Testis (tissue), 3 donors: ENCODE data around the gene GPR158. TPM values are rescaled to one million over a fixed set of nuclear protein-coding genes. Genes with fewer than 3 reads are reported as not detected.

ENCODE experiments used
- DNase-seq: peaks from one replicate; pipeline ENCODE4 v3.0.0-alpha.2; 2019
- H3K27ac ChIP-seq, 2 donors: fragments of 200-600 bp; sonication (generic); one replicate each; pipeline ENCODE4 v1.5.1; 2019
- H3K27me3 ChIP-seq: fragments of 200-600 bp; sonication (generic); one replicate; pipeline ENCODE4 v1.5.1; 2019
- H3K36me3 ChIP-seq: fragments of 200-600 bp; sonication (generic); one replicate; pipeline ENCODE4 v1.5.1; 2017; ENCODE audit warnings: low read depth; ENCODE audit errors: missing control alignments
- H3K4me1 ChIP-seq: fragments of 200-600 bp; sonication (generic); one replicate; pipeline ENCODE4 v1.5.1; 2019
- H3K4me3 ChIP-seq, 2 donors: fragments of 200-600 bp; sonication (generic); one replicate each; pipeline ENCODE4 v1.5.1; 2017 to 2019
- H3K9me3 ChIP-seq: fragments of 200-600 bp; sonication (generic); one replicate; pipeline ENCODE4 v1.5.1; 2017
- POLR2A ChIP-seq: fragments of 450-650 bp; IDR thresholded peaks from one replicate; pipeline ENCODE4 v1.6.1; 2017; ENCODE audit warnings: antibody characterized with exemption, mild to moderate bottlenecking, moderate library complexity
- WGBS, 2 donors: methylation state at CpG; one replicate each; pipeline ENCODE4 v1.1.5; 2018; 5-methylcytosine and 5-hydroxymethylcytosine counted together
- intact Hi-C: fragments of 100-400 bp; cut with DNase I; formaldehyde crosslinking; loops from one replicate; pipeline ENCODE4 v1.15.1; 2023; ENCODE audit warnings: low total_unique reads
- polyA plus RNA-seq: library from polyadenylated mRNA; stranded (reverse); fragments of 350-450 nt; fragmentation: Illumina TruSeq; extraction: RNeasy Lipid Tissue Mini Kit (QIAGEN cat#74804); gene quantifications from one replicate; pipeline ENCODE4 v1.2.3, GENCODE V29; 2014; ENCODE audit warnings: low read depth, low replicate concordance; ENCODE audit not compliant: insufficient read depth
- total RNA-seq, 2 donors: library from RNA; depleted of rRNA; stranded (reverse); fragments of >200 nt; gene quantifications; one replicate each; pipeline ENCODE4 v1.2.3, GENCODE V29; 2016
- TF ChIP-seq, protein P1 (sequence below), 3 experiments: fragments of 450-650 bp in 2 of 3; fragments of 200-600 bp in 1 of 3; sonication (generic) in 1 of 3; IDR thresholded peaks; one replicate each; pipeline ENCODE4 v1.5.1; 2016 to 2019; ENCODE audit warnings: antibody characterized with exemption in 3 of 3, mild to moderate bottlenecking in 2 of 3, moderate library complexity in 1 of 3

Gene GPR158
- total and polyA plus RNA-seq, 3 donors from 2014 or later = 1.9 to 2.5 (median 2.0) TPM

- 85 to 94% methylated on average over 4 of the region's 4 CpGs for WGBS, 2 donors
- Histone ChIP-seq H3K9me3 (no peaks in the 10 kb centered on the region), H3K27me3 (no peaks in the 10 kb centered on the region), H3K4me1 (no peaks in the 10 kb centered on the region), H3K4me3 (no peak overlapping the region), H3K36me3 (no peaks in the 10 kb centered on the region), H3K27ac (no peak overlapping the region)
- no peak for DNase-seq
- intact Hi-C loops = no loop called here
- TF ChIP-seq, protein P1, sequence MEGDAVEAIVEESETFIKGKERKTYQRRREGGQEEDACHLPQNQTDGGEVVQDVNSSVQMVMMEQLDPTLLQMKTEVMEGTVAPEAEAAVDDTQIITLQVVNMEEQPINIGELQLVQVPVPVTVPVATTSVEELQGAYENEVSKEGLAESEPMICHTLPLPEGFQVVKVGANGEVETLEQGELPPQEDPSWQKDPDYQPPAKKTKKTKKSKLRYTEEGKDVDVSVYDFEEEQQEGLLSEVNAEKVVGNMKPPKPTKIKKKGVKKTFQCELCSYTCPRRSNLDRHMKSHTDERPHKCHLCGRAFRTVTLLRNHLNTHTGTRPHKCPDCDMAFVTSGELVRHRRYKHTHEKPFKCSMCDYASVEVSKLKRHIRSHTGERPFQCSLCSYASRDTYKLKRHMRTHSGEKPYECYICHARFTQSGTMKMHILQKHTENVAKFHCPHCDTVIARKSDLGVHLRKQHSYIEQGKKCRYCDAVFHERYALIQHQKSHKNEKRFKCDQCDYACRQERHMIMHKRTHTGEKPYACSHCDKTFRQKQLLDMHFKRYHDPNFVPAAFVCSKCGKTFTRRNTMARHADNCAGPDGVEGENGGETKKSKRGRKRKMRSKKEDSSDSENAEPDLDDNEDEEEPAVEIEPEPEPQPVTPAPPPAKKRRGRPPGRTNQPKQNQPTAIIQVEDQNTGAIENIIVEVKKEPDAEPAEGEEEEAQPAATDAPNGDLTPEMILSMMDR (IDR thresholded peaks at IDR 0.05) = no peak
- TF ChIP-seq POLR2A = no peak
Observed at GRCh38 chr10:25631471-25631870, 456.7 kb downstream of the GPR158 start.

- no peak for DNase-seq
- no peaks in the 10 kb centered on the region for H3K4me1 ChIP-seq
- no peaks in the 10 kb centered on the region for H3K27me3 ChIP-seq
- 83 to 93% methylated on average over 5 of the region's 5 CpGs for WGBS, 2 donors
- H3K36me3 ChIP-seq = no peaks in the 10 kb centered on the region
- no peaks in the 10 kb centered on the region for H3K9me3 ChIP-seq
- no peak for TF ChIP-seq POLR2A
- TF ChIP-seq, protein P1 (IDR thresholded peaks at IDR 0.05) = no peak
- no peak overlapping the region for H3K27ac ChIP-seq
- intact Hi-C loops = no loop called here
- H3K4me3 ChIP-seq = no peak overlapping the region
Observed at GRCh38 chr10:25632802-25633201, 458.0 kb downstream of the GPR158 start.

- H3K27ac ChIP-seq = no peak overlapping the region
- H3K9me3 ChIP-seq = no peaks in the 10 kb centered on the region
- DNase-seq = no peak
- WGBS, 2 donors = 91 to 100% methylated on average over 2 of the region's 2 CpGs
- no peak for TF ChIP-seq POLR2A
- TF ChIP-seq, protein P1 (IDR thresholded peaks at IDR 0.05) = no peak
- H3K4me1 ChIP-seq = no peaks in the 10 kb centered on the region
- no peaks in the 10 kb centered on the region for H3K36me3 ChIP-seq
- intact Hi-C loops = no loop called here
- H3K27me3 ChIP-seq = no peaks in the 10 kb centered on the region
- no peak overlapping the region for H3K4me3 ChIP-seq
Observed at GRCh38 chr10:25633542-25633941, 458.7 kb downstream of the GPR158 start.

DNA sequence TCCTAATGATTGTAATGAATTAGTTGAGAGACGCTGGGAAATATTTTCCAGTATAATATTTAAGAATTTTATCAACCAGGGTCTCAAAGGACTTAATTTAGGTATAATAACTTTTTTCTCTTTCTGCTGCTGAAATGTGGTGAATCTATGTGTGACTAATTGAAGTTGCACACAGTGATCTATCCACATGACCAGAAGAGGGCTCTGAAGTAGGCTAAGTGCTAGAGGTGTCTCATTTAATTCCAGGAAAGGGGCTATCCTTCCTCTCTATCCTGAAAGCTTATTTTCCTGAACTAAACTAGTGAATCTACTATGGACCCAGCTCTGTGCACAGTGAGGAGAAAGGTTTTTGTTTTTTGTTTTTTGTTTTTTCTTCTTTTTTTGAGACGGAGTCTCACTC is 464.8 kb downstream of the GPR158 start:
- no peak for TF ChIP-seq POLR2A
- TF ChIP-seq, protein P1 (IDR thresholded peaks at IDR 0.05) = no peak
- no peak overlapping the region for H3K27ac ChIP-seq
- no peaks in the 10 kb centered on the region for H3K4me1 ChIP-seq
- DNase-seq = no peak
- H3K36me3 ChIP-seq = no peaks in the 10 kb centered on the region
- intact Hi-C loops = no loop called here
- no peak overlapping the region for H3K4me3 ChIP-seq
- WGBS, 2 donors = 85 to 88% methylated on average over 2 of the region's 2 CpGs
- no peaks in the 10 kb centered on the region for H3K9me3 ChIP-seq
- no peaks in the 10 kb centered on the region for H3K27me3 ChIP-seq

- Histone ChIP-seq H3K9me3 (no peaks in the 10 kb centered on the region), H3K4me1 (no peaks in the 10 kb centered on the region), H3K27ac (no peak overlapping the region), H3K27me3 (no peaks in the 10 kb centered on the region), H3K36me3 (no peaks in the 10 kb centered on the region), H3K4me3 (no peak overlapping the region)
- DNase-seq = no peak
- intact Hi-C loops = no loop called here
- TF ChIP-seq, protein P1 (IDR thresholded peaks at IDR 0.05) = no peak
- WGBS, 2 donors = 83 to 92% methylated on average over 1 of the region's 1 CpG
Observed at GRCh38 chr10:25641595-25641994, 466.8 kb downstream of the GPR158 start.
